Limb (tissue), 2 donors: ENCODE measurements around the gene ACVR2A.

Experiments used
- DNase-seq, 2 donors: peaks; one replicate each; pipeline ENCODE4 v3.0.0-alpha.2; 2016; ENCODE audit errors: extremely low spot score in 2 of 2

The ACVR2A gene

GRCh38 chr2:147855316-147855715 lies 10.5 kb downstream of the ACVR2A start:
- DNase-seq = no peak

DNA sequence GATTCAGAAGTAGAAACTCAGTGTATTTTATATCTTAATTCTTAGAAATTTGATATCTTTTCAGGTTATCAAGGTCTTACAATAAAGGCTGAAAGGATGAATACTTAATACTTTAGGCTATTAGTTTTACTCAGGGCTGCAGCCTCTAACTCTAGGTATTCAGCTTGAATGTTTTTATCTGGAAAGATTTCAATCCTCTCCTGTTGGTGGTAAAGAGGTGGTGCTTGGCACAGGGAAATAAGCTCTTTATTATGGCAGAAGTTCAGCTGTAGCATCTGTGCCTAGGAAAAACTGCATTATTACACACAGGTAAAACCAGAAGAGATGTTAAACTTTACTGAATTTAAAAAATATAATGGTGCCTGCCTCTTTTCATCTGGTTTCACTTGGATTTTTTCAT lies 11.1 kb downstream of the ACVR2A start:
- no peak for DNase-seq

- no peak for DNase-seq
These were observed 15.2 kb downstream of the ACVR2A start for GRCh38 chr2:147860009-147860408.

GRCh38 chr2:147862859-147863516 lies 18.2 kb downstream of the ACVR2A start:
- DNase-seq = no peak

DNA sequence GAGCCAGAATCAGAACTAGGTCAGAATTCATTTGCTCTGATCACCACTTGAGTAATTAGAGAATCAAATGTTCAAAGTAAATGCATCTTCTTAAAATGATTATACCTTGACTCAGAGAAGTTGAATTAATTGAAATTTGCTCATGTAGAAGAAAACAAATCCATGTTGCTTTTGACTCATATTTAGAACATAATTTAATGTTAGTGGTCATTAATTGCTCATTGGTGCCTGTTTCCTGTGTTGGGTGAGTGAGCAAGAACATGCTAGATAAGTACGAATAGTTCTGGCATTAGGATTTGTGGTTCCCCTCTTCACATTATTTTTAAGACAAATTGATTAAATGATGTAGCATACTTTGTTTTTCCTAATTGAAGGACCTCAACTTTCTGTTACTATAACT lies 19.0 kb downstream of the ACVR2A start:
- DNase-seq = no peak

DNA sequence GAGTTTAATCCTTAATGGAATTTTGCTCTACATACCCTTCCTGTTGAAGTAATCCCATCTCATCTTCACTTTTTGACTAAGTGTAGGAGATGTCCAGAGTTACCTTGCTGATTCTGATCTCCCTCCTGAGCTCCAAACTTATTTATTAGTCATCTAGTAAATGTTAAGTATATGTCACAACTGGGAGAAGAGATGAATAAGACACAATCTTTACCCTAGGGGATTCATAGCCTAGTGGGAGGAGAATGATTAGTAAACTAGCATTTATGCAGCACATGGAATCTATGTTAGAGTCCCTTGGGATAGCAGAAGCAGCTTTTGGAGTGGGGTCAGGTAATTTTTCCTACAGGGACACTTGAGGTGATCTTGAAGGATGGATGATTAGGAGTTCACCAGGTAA lies 20.7 kb downstream of the ACVR2A start:
- DNase-seq = no peak

- no peak for DNase-seq
These were observed 22.2 kb downstream of the ACVR2A start for GRCh38 chr2:147867050-147867449.

DNA sequence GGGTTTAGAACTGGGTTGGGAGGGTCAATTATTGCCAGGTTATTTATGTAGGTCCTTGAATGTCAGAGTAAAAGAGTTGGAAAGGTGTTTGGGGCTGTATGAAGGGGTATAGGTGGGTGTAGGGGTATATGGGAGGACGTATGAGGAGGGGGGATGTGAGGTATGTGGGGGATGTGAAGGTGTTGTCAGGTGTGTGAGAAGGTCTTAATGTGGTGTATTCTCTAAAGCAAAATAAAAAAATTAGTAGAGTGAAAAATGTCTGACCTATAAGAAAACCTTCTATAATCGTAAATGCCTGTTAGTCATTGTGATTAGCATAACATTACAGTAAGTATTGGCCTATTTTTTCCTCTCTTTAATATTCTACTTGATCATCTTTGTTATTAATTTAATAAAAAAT lies 25.1 kb downstream of the ACVR2A start:
- no peak for DNase-seq

DNA sequence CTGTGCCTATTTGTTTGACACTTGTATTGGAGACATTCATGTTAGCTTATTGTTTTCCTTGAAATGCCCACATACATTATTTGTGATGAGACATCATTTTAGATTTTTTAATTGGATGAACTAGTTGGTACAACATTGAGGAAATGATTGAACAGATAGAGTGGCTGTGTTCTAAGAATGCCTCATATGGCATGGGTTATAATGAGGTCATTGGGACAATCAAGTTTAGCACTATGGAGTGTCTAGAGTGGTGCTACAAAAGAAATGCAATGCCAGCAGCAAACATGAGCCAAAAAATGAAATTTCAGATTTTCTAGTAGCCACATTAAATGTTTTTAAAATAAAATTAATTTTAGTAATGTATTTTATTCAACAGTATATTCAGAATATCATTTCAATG lies 28.1 kb downstream of the ACVR2A start:
- no peak for DNase-seq

GRCh38 chr2:147873859-147874483 lies 29.1 kb downstream of the ACVR2A start:
- no peak for DNase-seq

DNA sequence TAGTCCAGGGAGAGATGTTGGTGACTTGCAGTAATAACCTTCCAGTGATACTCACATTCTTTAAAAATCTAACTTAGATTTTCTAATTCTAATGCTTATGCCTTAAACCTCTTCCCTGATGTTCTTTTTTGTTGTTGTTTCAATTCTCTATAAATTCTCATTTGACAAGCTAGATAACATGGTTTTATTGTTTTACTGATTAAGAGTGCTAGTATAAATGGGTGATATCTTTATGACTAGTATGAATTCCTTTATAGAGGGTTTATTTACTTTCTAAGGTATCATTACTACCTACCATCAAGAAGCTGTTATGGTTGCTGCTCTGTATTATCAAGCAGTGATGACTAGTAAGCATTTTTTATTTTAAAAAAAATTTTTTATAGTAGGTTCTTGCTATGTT lies 35.0 kb downstream of the ACVR2A start:
- DNase-seq = no peak

DNA sequence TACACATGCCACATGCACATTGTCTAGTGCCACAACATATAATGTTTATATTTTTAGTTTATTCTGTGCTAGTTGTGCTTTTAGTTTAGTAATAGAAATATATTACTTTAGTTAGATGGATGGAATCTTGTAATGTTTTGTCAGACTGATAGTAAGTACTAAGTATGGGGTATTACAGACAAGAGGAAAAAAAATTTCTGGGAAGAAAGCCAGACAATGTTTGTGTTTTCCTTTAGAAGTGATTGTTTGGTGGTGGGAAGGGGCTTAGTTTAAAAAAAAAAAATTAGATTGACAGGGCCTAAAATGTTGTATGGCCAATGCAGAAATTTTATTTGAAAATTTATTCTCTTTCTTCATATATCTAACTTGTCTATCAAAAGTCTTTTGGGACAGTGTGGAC lies 37.8 kb downstream of the ACVR2A start:
- DNase-seq = no peak

DNA sequence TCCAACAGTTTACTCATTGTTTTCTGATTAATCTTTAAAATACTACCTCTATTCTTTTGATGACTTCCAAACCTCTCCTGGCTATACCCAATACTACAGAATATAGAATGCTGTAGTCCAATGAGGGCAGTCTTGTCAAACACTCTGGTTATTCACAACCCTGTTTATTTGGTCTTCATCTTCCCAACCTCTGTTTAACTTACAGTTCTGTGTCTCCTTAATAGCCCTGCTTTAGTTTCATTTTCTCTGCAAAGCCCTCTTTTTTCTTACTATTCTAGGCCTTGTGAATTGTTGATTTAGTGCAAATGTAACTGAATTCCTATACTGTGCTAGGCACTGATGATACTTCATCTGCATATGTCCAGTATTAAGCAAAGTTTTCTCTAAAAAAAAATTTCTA lies 40.0 kb downstream of the ACVR2A start:
- no peak for DNase-seq

- DNase-seq = no peak
These were observed 41.3 kb downstream of the ACVR2A start for GRCh38 chr2:147886136-147886535.

DNA sequence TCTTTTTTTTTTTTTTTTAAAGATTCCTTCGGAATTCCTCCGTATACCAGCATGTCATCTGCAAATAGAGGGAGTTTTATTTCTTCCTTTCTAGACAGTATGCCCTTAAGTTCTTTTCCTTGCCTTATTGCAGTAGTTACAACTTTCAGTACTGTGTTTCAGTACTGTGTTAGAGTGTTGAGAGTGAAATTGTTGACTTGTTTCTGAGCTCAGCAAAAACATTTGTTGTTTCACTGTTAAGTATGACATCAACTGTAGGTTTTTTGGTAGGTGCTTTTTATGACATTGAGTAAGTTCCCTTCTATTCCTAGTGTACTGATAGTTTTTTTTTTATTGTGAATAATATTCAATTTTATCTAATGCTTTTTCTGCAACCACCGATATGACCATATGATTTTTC lies 43.9 kb downstream of the ACVR2A start:
- no peak for DNase-seq

GRCh38 chr2:147904051-147904450 lies 59.2 kb downstream of the ACVR2A start:
- DNase-seq = no peak

- DNase-seq = no peak
These were observed 64.3 kb downstream of the ACVR2A start for GRCh38 chr2:147909178-147909577.

DNA sequence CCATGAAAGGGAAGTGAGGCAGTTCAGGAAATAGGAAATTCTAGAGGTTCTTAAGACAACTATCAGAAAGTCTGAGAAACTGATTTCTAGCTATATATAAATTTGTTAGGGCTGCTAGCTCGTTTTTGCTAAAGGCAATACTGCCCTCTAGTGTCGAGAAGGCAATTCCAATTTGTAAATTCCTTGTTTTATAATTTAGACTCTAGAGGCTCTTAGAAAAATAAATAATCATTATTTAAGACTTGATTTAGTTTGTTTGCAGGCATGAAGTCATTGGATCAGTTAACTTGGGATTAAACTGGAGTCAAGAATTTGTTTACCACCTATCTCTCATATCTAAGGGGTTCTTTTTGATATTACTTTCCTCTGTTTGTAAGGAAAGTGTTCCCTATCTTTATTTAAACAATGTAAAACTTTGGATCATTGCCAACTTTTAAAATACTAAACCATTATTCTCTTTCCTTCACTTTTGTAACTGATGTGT lies 66.2 kb downstream of the ACVR2A start:
- DNase-seq = peak; percentile 23 to 91

GRCh38 chr2:147913701-147914480 lies 69.1 kb downstream of the ACVR2A start:
- no peak for DNase-seq

GRCh38 chr2:147916067-147916466 lies 71.2 kb downstream of the ACVR2A start:
- no peak for DNase-seq

- no peak for DNase-seq
These were observed 71.9 kb downstream of the ACVR2A start for GRCh38 chr2:147916723-147917122.

DNA sequence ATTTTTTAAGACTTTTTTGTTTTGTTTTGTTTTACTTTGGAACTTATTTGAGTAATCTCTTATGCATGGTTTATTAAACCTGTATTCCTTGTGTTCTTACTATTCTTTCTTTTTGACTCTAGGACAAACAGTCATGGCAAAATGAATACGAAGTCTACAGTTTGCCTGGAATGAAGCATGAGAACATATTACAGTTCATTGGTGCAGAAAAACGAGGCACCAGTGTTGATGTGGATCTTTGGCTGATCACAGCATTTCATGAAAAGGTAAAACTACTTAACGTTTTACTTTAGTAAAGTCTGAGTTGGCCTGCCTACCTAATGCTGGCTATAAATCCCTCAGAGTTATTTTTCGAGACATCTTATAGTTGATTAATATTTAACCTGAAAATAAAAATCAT lies 72.3 kb downstream of the ACVR2A start:
- DNase-seq = no peak

- peak in 1 of 2 donors; percentile 62 for DNase-seq
These were observed 79.0 kb downstream of the ACVR2A start for GRCh38 chr2:147923846-147924245.
